CD14-positive monocyte (primary cell): Measurements from ENCODE around the gene TRABD2B. TPM values are rescaled to one million over a fixed set of nuclear protein-coding genes. Genes with fewer than 3 reads are reported as not detected.

Experiments used
- DNase-seq, 3 donors: peaks; one replicate each; pipeline ENCODE4 v3.0.0-alpha.2; 2011 to 2022
- H2AFZ ChIP-seq: 2 replicates; pipeline ENCODE4 v1.6.0; 2012; ENCODE audit warnings: mild to moderate bottlenecking, low read depth, low read length, inconsistent platforms; ENCODE audit not compliant: insufficient read depth, poor library complexity, severe bottlenecking
- H3K27ac ChIP-seq, 2 donors: 1 replicate in 1 of 2; 2 replicates in 1 of 2; pipeline ENCODE4 v1.5.1; 2012 to 2013; ENCODE audit warnings: low read length in 2 of 2, control low read depth in 1 of 2, inconsistent platforms in 1 of 2, low read depth in 1 of 2, mild to moderate bottlenecking in 1 of 2
- H3K27me3 ChIP-seq, 2 donors: one replicate each; pipeline versions ENCODE4 v1.6.0 to v1.6.1; 2011 to 2013; ENCODE audit warnings: low read length in 2 of 2; ENCODE audit not compliant: control insufficient read depth in 2 of 2, insufficient read depth in 2 of 2
- H3K36me3 ChIP-seq, 2 donors: replicated peaks in 1 of 2; 1 replicate in 1 of 2; 2 replicates in 1 of 2; pipeline versions ENCODE4 v1.5.1 to v1.6.1; 2012 to 2013; ENCODE audit warnings: low read length in 2 of 2, control low read depth in 1 of 2, inconsistent platforms in 1 of 2, mild to moderate bottlenecking in 1 of 2; ENCODE audit not compliant: insufficient read depth in 2 of 2, control insufficient read depth in 1 of 2
- H3K4me1 ChIP-seq, 2 donors: 1 replicate in 1 of 2; 2 replicates in 1 of 2; pipeline versions ENCODE4 v1.5.1 to v1.6.1; 2012 to 2013; ENCODE audit warnings: low read length in 2 of 2, control low read depth in 1 of 2, inconsistent platforms in 1 of 2, mild to moderate bottlenecking in 1 of 2, moderate library complexity in 1 of 2; ENCODE audit not compliant: insufficient read depth in 2 of 2, control insufficient read depth in 1 of 2
- H3K4me2 ChIP-seq: replicated peaks from 2 replicates; pipeline ENCODE3; 2012; ENCODE audit warnings: low read length, moderate library complexity, mild to moderate bottlenecking; ENCODE audit not compliant: poor library complexity, severe bottlenecking; ENCODE audit errors: extremely low read depth
- H3K4me3 ChIP-seq, 3 experiments: fragments of 200-600 bp in 1 of 3; sonication (generic) in 1 of 3; replicated peaks in 1 of 3; 1 replicate in 2 of 3; 2 replicates in 1 of 3; pipeline ENCODE4 v1.5.1; 2011 to 2013; ENCODE audit warnings: low read length in 3 of 3, mild to moderate bottlenecking in 3 of 3, control low read depth in 2 of 3, low read depth in 2 of 3, inconsistent platforms in 1 of 3, moderate library complexity in 1 of 3
- H3K79me2 ChIP-seq: 2 replicates; pipeline ENCODE4 v1.6.0; 2012; ENCODE audit warnings: mild to moderate bottlenecking, control low read depth, inconsistent platforms, low read length, moderate library complexity; ENCODE audit not compliant: insufficient read depth
- H3K9ac ChIP-seq: 2 replicates; pipeline ENCODE4 v1.6.0; 2017; ENCODE audit warnings: low read length, mild to moderate bottlenecking; ENCODE audit not compliant: insufficient read depth, poor library complexity, severe bottlenecking
- H3K9me3 ChIP-seq, 2 donors: replicated peaks in 1 of 2; 1 replicate in 1 of 2; 2 replicates in 1 of 2; pipeline versions ENCODE4 v1.5.1 to v1.6.1; 2012 to 2013; ENCODE audit warnings: low read length in 2 of 2, control low read depth in 1 of 2; ENCODE audit not compliant: control insufficient read depth in 1 of 2, insufficient read depth in 1 of 2
- H4K20me1 ChIP-seq: 2 replicates; pipeline ENCODE4 v1.6.0; 2012; ENCODE audit warnings: mild to moderate bottlenecking, low read length, control low read depth, moderate library complexity; ENCODE audit not compliant: insufficient read depth
- H3K27ac Mint-ChIP-seq, 7 donors: one replicate each; pipeline ENCODE4 v1.8.0; 2020; ENCODE audit warnings: mild to moderate bottlenecking in 7 of 7, mixed read lengths in 7 of 7, moderate library complexity in 6 of 7, inconsistent platforms in 2 of 7
- H3K27me3 Mint-ChIP-seq, 3 donors: one replicate each; pipeline ENCODE4 v1.8.0; 2021 to 2022; ENCODE audit warnings: low read depth in 3 of 3, mild to moderate bottlenecking in 3 of 3, mixed read lengths in 3 of 3, moderate library complexity in 3 of 3, inconsistent platforms in 1 of 3
- H3K36me3 Mint-ChIP-seq, 2 donors: one replicate each; pipeline ENCODE4 v1.8.0; 2020; ENCODE audit warnings: mixed read lengths in 2 of 2, inconsistent platforms in 1 of 2, mild to moderate bottlenecking in 1 of 2
- H3K4me1 Mint-ChIP-seq: one replicate; pipeline ENCODE4 v1.8.0; 2020; ENCODE audit warnings: mild to moderate bottlenecking, mixed read lengths
- H3K4me3 Mint-ChIP-seq, 2 donors: one replicate each; pipeline ENCODE4 v1.8.0; 2020; ENCODE audit warnings: mild to moderate bottlenecking in 2 of 2, mixed read lengths in 2 of 2, moderate library complexity in 1 of 2
- H3K9me3 Mint-ChIP-seq, 7 donors: one replicate each; pipeline ENCODE4 v1.8.0; 2020 to 2022; ENCODE audit warnings: mixed read lengths in 7 of 7, mild to moderate bottlenecking in 6 of 7, moderate library complexity in 6 of 7, inconsistent platforms in 2 of 7
- CTCF ChIP-seq: fragments of 200-600 bp; IDR thresholded peaks from one replicate; pipeline ENCODE4 v1.8.0; 2022; ENCODE audit warnings: antibody characterized with exemption, mild to moderate bottlenecking
- WGBS: methylation state at CpG from one replicate; pipeline ENCODE4 v1.1.5; 2013; ENCODE audit warnings: missing lambda C conversion rate; ENCODE audit not compliant: insufficient coverage; 5-methylcytosine and 5-hydroxymethylcytosine counted together
- intact Hi-C, 2 donors: fragments of 100-400 bp; cut with micrococcal nuclease; formaldehyde crosslinking; loops; one replicate each; pipeline versions ENCODE4 v1.15.0 to v1.15.1; 2023
- polyA plus RNA-seq, 3 donors: library from polyadenylated mRNA; depleted of rRNA in 1 of 3; unstranded in 2 of 3; stranded (reverse) in 1 of 3; fragments of 300-500 nt in 2 of 3; fragments of >200 nt in 1 of 3; fragmentation: Illumina TruSeq in 2 of 3; gene quantifications; 1 replicate in 2 of 3; 2 replicates in 1 of 3; pipeline ENCODE4 v1.2.3, GENCODE V29; 2012 to 2021

TRABD2B gene
- polyA plus RNA-seq, 3 donors, result not detected

GRCh38 chr1:47813970-47814369 is 183.2 kb downstream of the TRABD2B start:
- TF ChIP-seq CTCF, result no peak
- Histone ChIP-seq H3K27me3 (no peaks in the 10 kb centered on the region), H3K27ac (no peak overlapping the region), H3K79me2 (no peaks in the 10 kb centered on the region), H3K36me3 (no peaks in the 10 kb centered on the region), H3K4me1 (no peaks in the 10 kb centered on the region), H2AFZ (no peak overlapping the region), H3K9me3 (no peaks in the 10 kb centered on the region), H3K4me3 (no peak overlapping the region), H3K4me2 (no peak overlapping the region), H4K20me1 (no peaks in the 10 kb centered on the region), H3K9ac (no peak overlapping the region)
- Mint-ChIP-seq H3K4me1 (peaks cover 2% of the 10 kb centered on the region), H3K27me3 (peaks cover 4 to 8% (median 5%) of the 10 kb centered on the region in 3 donors), H3K4me3 (no peak overlapping the region), H3K36me3 (no peaks in the 10 kb centered on the region), H3K9me3 (no peaks in the 10 kb centered on the region), H3K27ac (no peak overlapping the region)
- intact Hi-C loops, result no loop called here
- 87% methylated on average over 5 of the region's 5 CpGs for WGBS
- no peak for DNase-seq

- Histone ChIP-seq H3K9me3 (no peaks in the 10 kb centered on the region), H3K4me2 (no peak overlapping the region), H3K27me3 (no peaks in the 10 kb centered on the region), H3K36me3 (no peaks in the 10 kb centered on the region), H3K27ac (no peak overlapping the region), H2AFZ (no peak overlapping the region), H4K20me1 (no peaks in the 10 kb centered on the region), H3K79me2 (no peaks in the 10 kb centered on the region), H3K4me1 (no peaks in the 10 kb centered on the region), H3K4me3 (no peak overlapping the region), H3K9ac (no peak overlapping the region)
- Mint-ChIP-seq H3K9me3 (no peaks in the 10 kb centered on the region), H3K4me1 (peaks cover 2% of the 10 kb centered on the region), H3K27ac (no peak overlapping the region), H3K4me3 (no peak overlapping the region), H3K27me3 (peaks cover 4 to 8% (median 5%) of the 10 kb centered on the region in 3 donors), H3K36me3 (no peaks in the 10 kb centered on the region)
- TF ChIP-seq CTCF, result no peak
- no peak for DNase-seq
- 77% methylated on average over 3 of the region's 7 CpGs for WGBS
- intact Hi-C loops, result no loop called here
Measured at GRCh38 chr1:47812904-47813514, 184.2 kb downstream of the TRABD2B start.
